Stimulated activated naive CD4-positive, alpha-beta T cell treated with Interleukin-2 at 50 U/mL for 16 hours (primary cell): ENCODE results near the gene HTRA3.
"Not testable (repeated sequence)": the region's sequence is repeated elsewhere in the genome, so short reads cannot be mapped to it uniquely, and the experiment has no call there.

Experiments
- DNase-seq: peaks from one replicate; lab custom pipeline; 2025; lab: John Stamatoyannopoulos, UW

Gene HTRA3

DNA sequence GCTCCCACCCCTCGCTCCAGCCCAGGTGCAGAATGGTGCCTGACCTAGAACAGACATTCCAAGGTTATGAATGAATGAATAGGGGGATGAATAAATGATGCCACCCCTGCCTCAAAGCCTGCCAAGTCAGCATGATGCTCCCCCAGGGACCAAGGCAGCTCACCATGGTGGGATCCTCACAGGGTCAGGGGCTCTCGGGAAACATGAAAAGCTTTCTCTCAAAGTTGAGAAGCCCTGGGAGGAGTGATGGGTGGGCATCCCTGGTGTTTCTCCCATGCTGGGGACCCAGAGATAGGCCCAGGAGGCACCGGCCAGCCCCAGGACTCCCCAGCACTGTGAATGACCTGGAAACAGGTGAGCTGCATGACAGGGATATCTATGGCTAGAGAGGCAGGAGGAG lies 58.9 kb downstream of the HTRA3 start:
- no peak for DNase-seq

DNA sequence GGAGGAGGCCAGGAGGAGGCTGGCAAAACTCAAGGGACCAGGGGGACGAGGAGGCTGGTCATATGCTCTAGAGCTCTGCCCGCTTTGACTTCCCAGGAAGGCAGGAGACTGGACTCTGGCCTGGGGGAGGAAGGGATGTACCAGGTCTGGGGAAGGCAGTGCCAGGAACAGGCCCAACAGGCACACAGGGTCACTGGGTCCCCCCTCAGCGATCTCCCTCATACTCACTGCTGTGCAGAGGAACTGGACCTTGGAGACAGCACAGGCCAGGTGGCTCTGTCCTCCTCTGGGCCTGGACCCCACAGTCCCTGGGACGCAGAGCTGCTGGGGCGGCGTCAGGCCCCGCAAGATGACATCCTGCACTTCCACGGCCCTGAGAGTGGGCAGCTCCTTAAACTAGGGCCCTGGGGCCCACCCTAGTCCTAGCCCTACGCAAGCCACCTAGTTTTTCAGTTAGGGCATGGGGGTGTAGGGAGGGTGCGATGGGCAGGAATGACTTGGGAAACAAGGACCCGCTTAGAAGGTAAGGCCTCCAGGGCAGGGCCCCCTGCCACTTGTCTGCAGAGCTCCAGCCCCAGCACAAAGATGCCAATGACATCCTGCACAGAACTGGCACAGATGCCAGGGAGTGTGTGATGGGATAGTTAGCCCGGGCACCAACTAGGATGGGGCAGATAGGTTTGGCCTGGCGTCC lies 59.5 kb downstream of the HTRA3 start:
- no peak for DNase-seq

DNA sequence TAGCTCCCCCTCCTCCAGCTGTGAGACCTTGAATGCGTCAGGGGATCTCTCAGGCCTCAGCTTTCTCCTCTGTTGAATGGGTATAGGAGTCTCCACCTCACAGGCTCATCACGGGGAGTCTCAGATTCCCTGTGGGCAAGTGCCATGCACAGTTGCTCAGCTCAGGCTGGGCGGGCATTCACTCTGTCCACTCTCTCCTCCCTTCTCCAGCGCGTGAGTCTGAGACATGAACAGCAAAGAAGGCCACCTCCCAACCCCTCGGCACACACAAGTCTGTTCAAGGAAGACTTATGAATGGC lies 60.0 kb downstream of the HTRA3 start:
- no peak for DNase-seq

DNA sequence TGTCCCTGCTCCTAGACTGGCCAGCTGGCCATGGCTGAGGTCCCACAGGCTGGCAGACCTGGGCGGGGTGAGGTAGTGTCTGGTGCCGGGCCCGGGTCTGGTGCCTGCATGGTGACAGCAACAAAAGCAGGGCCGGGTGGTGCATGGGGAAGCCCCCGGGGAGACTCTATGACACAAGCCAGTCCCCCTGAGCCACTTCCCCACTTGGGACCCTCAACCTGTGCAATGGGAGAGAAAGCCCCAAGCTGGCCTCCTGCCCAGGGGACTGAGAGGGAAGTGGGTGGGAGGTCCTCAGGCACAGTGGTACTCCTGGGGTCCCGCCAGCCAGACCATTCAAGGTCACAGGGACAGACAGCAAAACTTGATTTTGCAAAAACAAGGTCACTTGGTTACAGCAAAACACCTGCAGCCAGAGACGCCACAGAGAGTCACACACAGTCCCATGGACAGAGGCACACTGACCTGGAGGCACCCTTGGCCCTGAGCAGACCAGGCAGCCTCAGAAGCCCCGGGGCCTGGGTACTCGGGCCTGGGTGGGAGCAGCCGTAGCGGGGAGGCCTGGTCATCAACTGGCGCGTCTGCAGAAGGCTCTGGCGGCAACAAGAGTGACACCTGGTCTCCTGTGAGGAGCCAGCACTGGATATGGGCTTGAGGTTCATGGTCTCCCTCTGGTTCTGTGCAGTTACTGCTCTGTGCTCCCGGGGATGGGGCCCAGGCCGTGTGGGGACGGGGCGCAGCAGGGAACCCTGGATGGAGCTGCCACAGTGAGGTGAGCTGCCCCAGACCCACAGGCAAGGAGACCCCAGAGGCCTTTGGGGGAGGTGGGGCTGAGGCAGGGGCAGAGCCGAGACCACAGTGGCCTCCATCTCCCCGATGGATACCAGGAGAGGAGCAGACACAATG lies 60.6 kb downstream of the HTRA3 start:
- DNase-seq: no peak

DNA sequence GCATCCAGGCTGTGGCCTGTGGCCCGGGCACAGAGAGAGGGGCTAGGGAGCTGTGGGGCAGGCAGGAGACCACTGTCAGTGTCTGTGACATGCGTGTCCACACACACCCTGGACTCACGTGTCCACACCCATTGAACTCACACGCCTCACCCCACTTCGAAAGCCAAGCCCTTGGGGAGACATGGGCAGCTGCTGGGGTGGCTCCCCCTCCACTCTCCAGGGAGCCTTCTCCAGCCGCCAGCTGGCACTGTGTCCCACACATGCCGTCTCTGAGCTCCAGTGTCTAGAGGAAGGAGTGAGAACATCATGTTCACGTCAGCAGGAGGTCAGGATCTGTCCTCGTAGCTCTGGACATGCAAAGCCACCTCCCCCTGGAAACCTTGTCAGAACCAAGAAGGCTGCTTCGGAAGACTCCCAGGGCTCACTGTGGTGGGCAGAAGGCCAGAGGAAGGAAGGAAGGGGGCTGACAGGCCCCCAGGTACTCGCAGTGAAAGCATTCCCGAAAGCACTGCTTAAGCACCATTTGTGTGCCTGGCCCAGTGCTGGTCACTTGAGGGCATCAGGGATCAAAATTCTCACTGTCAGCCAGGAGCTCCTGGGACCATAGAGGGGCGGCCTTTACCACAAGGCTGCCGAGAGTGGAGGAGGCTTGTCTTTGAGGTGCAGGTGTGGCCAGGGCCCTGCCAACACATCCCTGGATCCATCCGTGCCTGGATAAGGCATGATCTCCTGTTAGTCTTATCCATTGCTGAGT lies 61.4 kb downstream of the HTRA3 start:
- DNase-seq: no peak

DNA sequence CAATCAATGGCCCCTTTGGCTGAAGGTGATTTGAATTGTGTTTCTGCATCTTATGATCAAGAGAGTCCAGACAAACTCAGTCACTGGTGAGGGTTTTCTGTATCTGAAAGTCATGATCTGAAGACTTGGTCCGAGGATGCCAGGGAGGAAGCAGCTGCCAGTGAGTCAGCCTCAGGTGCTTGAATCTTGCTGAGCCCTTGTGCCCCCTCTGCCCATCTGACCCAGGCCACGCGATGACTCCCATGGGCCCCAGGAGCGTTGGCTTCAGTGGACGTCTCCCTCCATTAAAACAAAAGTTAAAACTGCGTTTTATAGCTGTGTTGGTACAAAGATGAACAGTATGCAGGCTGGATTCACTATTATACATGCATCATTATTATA lies 62.0 kb downstream of the HTRA3 start:
- no peak for DNase-seq

DNA sequence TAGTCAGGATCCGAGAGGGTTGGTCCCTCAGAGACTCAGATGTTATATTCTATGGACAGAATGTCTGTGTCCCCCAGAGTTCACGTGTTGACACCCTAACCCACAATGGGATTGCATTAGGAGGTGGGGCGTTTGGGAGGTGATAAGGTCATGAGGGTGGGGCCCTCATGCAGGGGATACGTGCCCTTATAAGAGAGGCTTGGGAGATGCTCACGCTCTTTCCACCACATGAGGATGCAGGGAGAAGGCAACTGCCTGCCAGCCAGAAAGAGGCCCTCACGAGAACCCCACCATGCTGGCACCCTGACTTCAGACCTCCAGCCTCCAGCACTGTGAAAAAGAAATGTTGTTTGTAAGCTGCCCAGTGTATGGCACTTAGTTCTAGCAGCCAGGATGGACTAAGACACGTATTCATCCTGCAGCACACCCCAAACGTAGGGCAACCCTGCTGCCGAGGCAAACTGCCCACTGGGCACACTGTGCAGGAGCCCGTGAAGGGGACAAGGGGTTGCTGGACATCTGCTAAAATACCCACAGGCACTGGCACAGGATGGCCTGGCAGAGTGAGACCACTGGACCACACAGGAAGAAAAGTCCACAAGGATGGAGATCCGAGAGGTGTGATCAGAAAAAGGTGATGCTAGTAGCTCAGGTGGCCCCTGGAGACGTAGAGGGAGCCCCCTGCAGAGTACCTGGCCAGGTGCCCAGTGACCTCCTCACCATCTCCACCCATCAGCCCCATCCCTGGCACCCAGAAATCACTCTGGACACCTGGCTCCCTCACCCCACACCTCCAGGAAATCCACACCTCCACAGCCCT lies 62.7 kb downstream of the HTRA3 start:
- no peak for DNase-seq

DNA sequence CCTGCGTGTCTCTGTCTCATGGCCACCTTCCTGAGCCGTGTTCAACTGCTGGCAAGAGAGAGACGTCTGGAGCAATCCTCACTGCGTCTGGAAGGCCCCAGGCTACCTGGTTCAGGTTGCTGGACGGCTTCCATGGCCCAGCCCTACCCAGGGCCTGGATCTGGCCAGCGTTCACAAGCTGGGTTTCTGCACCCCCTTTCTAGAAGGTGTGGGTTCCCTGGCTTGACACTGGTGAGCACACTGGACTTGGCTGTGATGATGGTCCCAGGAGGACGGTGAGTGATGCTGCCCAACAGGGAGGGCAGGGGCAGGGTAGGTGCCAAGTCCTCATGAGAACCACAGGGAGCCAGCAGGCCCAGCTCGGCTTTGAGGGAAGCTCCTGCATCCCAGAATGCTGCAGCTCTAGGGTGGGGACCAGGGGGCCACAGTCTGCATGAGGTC lies 63.4 kb downstream of the HTRA3 start:
- no peak for DNase-seq

DNA sequence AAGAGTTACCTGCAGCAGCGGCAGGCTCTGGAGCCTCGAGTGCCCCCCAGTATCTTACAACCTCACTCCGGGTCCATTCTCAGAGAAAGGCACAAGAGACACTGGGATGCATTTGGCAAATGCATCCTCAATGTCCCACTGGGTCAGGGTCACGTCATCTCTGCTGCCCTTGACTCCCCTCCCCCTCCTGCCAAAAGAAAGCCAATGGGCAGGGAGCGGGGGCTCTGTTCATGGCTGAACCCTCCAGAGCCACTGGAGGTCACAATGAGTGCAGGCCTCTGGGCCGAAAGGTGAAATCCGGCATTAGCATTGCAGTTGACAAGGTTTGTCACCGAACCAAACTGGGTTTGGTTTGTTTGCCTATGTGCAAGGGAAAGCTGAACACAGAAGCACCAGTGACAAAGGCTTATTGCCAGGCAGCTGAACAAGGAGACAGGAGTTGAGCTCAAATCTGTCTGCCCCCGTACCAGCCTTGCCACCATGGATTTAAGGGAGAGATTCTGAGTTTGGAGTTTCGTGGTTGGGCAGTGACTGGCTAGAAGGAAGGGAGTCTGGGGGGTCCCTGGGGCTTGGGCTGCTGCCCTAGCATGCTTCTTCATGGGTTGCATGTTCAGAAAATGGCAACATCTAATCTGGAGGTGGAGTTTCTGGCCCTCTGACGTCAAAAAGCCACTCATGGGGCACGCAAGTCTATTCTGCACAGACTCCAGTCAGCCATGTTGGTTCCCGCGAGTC lies 64.3 kb downstream of the HTRA3 start:
- no peak for DNase-seq

DNA sequence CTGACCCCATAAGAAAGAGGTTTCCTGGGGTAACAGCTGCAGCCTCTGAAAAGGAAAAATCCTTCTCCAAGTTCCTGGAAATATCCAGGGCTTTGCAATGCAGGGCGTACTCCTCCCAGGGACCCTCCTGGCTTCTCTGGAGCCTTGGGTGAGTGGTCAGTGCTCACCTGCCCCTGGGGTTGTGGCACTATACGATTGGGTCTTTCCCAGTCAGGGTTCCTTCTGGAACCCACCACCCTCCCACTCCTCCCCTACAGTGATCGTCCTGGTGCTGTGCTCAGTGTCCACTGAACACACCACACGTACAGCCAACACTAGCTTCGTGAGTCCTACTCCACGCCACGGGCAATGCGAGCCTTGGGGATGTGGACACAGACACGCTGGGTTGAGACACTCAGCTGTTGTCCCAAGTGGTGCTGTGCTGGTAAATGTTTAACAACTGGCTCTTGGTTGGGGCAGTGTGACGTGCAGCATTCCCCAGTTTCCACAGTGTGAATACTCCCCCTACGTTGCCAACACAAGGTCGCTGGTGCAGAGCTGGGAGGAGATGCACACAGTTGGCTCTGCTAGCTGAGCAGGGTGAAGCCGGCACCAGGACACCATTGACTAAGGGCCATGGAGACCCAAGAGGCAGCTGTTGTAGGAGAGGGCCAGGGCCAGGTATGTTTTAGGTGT lies 65.4 kb downstream of the HTRA3 start:
- DNase-seq: no peak

DNA sequence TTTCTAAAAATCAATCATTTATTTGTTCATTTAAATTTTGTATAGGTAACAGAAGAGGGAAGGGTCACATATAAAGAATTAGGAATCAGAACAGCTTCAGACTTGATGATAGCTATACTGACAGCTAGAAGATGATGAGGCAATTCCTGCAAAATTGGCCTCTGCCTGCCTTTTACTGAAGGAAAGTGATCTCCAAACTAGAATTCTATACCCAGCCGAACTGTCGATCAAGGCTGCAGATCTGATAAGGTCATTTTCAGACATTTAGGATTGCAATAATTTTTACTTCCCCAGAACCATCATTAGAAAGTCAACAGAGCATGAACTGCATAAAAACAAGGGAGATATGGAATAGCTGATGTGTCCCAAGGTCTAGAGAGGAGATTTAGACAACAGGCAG lies 66.3 kb downstream of the HTRA3 start:
- no peak for DNase-seq

DNA sequence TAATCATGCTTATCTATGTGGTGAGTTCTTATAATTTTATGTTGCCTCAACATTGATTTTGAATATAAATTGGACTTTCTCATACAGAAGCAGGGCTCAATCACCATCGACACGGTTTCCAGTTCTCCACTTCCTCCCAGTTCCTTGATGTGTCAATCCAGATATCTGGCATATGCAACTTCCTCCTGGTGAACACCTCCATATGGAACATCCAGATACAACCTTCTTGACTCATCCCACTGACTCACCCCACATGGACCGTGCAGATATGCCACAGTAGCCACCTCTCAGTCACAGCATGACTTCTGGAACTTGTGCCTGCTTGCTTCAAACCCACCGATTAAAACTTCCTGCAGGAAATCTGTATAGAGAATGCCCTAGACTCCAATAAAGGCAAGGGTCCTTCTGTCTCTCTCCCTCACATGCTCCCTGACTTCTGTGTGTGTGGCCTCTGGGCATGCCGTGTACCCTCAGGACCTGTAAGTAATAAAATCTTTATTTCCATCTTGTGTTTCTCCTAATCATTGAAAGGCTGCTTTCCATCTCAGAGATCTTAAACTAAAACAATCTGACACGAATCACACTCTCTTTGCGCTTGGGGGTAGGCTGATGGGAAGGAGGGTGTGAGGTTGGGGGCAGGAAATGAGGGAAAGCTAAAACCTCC lies 67.0 kb downstream of the HTRA3 start:
- no peak for DNase-seq

DNA sequence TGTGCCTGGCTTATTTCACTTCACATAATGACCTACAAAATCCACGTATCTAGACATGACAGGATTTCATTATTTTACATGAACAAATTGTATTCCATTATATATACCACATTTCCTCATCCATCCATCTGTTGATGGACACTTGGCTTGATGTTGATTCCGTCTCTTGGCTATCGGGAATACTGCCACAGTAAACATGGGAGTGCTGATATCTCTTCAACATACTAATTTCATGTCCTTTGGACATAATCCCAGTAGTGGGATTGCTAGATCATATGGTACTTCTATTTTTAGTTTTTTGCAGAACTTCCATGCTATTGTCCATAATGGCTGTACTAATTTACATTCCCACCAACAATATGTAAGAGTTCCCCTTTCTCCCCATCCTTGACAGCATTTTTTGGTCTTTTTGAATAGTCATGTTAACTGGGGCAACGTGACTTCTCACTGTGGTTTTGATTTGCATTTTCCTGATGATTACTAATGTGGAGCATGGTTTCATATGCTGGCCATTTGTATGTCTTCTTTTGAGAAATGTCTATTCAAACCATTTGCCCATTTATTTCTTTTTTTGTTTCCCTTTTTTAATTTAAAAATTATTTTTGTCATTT lies 68.9 kb downstream of the HTRA3 start:
- no peak for DNase-seq

DNA sequence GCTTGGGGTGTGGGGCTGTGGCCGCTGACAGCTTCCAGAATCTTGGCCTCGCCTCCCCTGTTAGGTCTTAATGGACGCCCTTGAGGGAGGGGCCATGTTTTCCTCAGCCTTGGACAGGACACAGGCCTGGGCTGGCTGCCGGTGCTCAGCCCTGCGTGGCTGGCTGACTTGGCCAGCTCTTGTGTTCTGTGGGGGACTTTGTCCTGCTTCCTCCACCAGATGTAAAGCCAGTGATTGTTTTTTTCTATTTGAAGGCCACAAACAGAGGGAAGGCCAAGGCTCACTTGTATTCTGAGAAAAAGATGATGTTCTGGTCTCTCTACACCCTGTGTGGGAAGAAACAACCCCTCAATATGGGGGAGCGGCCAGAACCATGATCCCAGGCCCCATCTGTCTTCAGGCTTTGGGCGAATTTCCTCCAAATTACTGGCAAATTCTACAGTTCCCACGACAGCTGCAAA lies 71.3 kb downstream of the HTRA3 start:
- DNase-seq: no peak

DNA sequence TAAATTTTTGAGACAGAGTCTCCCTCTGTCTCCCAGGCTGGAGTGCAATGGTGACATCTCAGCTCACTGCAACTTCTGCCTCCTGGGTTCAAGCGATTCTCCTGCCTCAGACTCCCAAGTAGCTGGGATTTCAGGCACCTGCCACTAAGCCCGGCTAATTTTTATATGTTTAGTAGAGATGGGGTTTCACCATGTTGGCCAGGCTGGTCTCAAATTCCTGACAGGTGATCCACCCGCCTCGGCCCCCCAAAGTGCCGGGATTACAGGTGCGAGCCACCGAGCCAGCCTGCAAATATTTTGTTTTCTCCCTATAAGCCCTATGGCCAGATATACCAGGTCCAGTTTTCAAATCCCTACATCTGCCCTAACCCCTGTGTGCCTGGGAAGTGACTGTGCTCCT lies 71.7 kb downstream of the HTRA3 start:
- DNase-seq: not testable (repeated sequence)

DNA sequence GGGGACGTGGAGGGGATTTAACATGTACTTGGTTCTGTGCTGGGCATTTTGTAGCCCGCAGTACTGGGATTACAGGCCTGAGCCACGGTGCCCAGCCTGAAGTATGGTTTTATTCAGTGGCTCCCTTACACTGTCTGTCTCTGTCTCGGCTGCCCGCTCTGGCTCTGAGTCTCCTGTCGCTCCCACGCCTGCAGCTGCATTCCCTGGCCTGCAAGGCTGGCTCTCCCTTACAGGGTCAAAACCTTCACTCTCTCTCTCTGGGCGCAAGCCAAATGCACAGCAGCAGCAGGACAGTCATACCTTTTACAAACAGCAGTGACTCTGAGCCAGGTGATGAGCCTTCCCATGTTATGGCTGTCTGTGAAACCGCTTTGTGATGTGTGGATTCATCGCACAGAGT lies 72.1 kb downstream of the HTRA3 start:
- no peak for DNase-seq

DNA sequence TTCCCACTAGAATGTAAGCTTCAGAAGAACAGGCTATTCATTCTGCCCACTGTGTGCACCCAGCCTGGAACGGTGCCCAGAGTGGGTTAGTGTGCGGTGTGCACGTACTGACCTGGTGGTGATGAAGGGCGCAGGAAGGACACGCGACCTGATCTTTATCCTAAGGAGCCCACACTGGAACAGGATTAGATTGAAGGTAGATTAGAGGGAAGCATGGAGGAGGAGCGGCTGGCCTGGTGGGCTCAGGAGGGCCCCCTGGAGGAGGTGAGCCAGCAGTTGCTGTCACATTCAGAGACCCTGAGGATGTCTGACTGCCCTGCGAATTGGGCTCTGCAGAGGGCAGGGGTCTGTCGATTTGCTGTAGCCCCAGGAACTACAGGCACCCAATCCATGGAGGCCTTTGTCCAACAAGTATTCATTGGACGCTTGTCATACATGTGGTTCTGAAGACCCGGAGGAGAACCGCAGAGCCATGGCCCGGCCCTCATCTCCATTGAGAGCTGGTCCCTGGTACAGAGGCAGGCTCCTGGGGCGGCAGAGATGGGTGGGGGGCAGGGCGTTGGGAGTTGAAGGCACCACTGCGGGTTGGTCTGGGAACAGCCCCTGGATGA lies 73.2 kb downstream of the HTRA3 start:
- no peak for DNase-seq

DNA sequence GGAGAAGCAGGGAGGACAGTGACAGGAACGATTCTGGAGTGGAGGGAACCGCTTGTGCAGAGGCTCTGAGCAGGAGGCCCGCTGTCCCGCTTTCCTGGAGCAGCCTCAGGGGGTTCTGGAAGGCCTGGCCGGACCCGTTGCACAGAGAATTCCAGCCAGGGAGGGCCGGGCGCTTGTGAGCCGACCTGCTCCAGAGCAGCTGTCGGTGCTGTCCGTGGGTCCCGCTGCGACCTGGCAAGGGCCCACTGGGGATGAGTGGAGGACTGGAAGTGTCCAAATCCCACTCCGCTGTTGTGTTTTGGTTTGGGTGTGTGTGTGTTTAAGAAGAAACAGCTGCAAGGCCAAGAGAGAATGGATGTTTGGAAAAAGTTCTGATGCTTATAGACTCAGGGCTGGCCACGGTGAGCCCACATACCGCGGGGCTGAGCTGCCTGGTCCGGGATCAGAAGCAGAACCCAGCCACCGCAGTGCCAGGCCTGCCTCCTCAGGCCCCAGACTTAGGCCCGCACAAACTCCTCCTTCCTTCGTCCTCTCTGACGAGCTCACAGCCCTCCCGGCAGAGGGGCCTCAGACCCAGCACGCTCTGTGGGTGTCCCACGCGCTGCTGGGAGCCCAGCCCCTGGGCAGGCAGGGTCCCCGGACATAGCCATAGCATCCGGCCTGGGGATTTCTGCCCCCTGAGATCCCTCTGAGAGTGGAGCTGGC lies 73.9 kb downstream of the HTRA3 start:
- no peak for DNase-seq

DNA sequence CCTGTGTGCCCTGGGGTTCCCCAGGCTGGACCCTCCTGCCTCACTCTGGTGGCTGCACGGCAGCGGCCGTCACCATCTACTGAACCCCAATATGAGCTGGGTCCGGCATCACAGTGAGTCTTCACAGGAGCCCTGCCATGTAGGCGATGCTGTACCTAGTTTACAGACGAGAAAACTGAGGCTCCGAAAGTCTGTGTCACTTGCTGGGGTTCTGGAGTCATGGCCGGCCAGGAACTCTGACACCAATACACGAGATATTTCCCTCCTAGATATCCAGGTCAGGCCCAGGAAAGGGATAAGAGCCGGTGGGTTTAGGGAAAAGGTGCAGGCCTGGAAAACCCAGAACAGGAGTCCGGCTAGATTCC lies 74.4 kb downstream of the HTRA3 start:
- DNase-seq: no peak
